ENCODE measurements around the gene PTH.

DNA sequence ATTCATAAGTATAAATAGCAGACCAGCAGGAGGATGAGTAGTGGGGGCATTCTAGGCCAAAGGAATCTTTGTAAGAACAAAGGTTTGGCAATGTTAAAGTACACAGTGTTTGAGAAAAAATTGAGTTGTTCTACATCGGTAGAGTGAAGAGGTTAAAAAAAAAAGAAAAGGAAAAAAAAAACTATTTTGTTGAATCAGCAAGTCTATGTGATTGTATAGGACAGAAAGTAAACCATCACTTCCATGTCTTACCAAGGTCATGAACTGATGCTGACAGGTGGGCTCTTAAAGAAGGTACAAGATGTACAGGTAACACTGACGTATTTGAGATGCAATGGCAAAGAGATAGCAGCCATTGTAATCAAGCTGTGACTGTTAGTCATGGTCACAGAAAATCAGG lies 29.5 kb upstream of the PTH start:
- TF ChIP-seq, protein P1, sequence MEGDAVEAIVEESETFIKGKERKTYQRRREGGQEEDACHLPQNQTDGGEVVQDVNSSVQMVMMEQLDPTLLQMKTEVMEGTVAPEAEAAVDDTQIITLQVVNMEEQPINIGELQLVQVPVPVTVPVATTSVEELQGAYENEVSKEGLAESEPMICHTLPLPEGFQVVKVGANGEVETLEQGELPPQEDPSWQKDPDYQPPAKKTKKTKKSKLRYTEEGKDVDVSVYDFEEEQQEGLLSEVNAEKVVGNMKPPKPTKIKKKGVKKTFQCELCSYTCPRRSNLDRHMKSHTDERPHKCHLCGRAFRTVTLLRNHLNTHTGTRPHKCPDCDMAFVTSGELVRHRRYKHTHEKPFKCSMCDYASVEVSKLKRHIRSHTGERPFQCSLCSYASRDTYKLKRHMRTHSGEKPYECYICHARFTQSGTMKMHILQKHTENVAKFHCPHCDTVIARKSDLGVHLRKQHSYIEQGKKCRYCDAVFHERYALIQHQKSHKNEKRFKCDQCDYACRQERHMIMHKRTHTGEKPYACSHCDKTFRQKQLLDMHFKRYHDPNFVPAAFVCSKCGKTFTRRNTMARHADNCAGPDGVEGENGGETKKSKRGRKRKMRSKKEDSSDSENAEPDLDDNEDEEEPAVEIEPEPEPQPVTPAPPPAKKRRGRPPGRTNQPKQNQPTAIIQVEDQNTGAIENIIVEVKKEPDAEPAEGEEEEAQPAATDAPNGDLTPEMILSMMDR (IDR thresholded peaks at IDR 0.05; ENCODE audit: insufficient read depth, low read depth, low read length), result no peak
- no peak for TF ChIP-seq EZH2 (IDR thresholded peaks at IDR 0.05; ENCODE audit: insufficient read depth, low read length)

All from astrocyte (in vitro differentiated cells and primary cell).